ENCODE measurements around the gene NEDD8.
A peak's percentile ranks its signal among the peaks of the same experiment; 100 is the strongest.
"Not testable (repeated sequence)": the region's sequence is repeated elsewhere in the genome, so short reads cannot be mapped to it uniquely, and the experiment has no call there.

NEDD8 gene

GRCh38 chr14:24254630-24255392 lies 22.6 kb upstream of the NEDD8 start:
- H3K4me3 ChIP-seq (ENCODE audit: low read length): no peak overlapping the region
- peaks cover 8% of the 10 kb centered on the region for H3K4me1 ChIP-seq (ENCODE audit: control insufficient read depth, insufficient read depth, low read length)
- no peak overlapping the region for H3K9ac ChIP-seq (ENCODE audit: low read depth, low read length)
- H3K27me3 ChIP-seq (ENCODE audit: control insufficient read depth, insufficient read depth, low read length): no peaks in the 10 kb centered on the region
- H3K4me2 ChIP-seq (ENCODE audit: low read length): no peak overlapping the region
- no peaks in the 10 kb centered on the region for H3K36me3 ChIP-seq (ENCODE audit: insufficient read depth, low read length)
- H3K9me3 ChIP-seq (replicated peaks; ENCODE audit: low read length): no peaks in the 10 kb centered on the region

GRCh38 chr14:24253936-24254335 lies 21.8 kb upstream of the NEDD8 start:
- H3K36me3 ChIP-seq (ENCODE audit: insufficient read depth, low read length): no peaks in the 10 kb centered on the region
- H3K27me3 ChIP-seq (ENCODE audit: control insufficient read depth, insufficient read depth, low read length): no peaks in the 10 kb centered on the region
- no peaks in the 10 kb centered on the region for H3K9me3 ChIP-seq (replicated peaks; ENCODE audit: low read length)
- H3K4me3 ChIP-seq (ENCODE audit: low read length): no peak overlapping the region
- no peak overlapping the region for H3K9ac ChIP-seq (ENCODE audit: low read depth, low read length)
- peaks cover 1% of the 10 kb centered on the region for H3K4me1 ChIP-seq (ENCODE audit: control insufficient read depth, insufficient read depth, low read length)
- no peak overlapping the region for H3K4me2 ChIP-seq (ENCODE audit: low read length)

GRCh38 chr14:24252289-24253124 lies 20.3 kb upstream of the NEDD8 start:
- H3K36me3 ChIP-seq (ENCODE audit: insufficient read depth, low read length): no peaks in the 10 kb centered on the region
- no peaks in the 10 kb centered on the region for H3K27me3 ChIP-seq (ENCODE audit: control insufficient read depth, insufficient read depth, low read length)

GRCh38 chr14:24251880-24252288 lies 19.7 kb upstream of the NEDD8 start:
- Histone ChIP-seq H3K4me3 (ENCODE audit: low read length) (no peak overlapping the region), H3K9me3 (replicated peaks; ENCODE audit: low read length) (no peaks in the 10 kb centered on the region), H3K36me3 (ENCODE audit: insufficient read depth, low read length) (no peaks in the 10 kb centered on the region), H3K4me2 (ENCODE audit: low read length) (no peak overlapping the region), H3K27me3 (ENCODE audit: control insufficient read depth, insufficient read depth, low read length) (no peaks in the 10 kb centered on the region), H3K9ac (ENCODE audit: low read depth, low read length) (no peak overlapping the region), H3K4me1 (ENCODE audit: control insufficient read depth, insufficient read depth, low read length) (no peaks in the 10 kb centered on the region)

More at GRCh38 chr14:24252289-24253124, 20.3 kb upstream of the NEDD8 start:
- no peak overlapping the region for H3K4me2 ChIP-seq (ENCODE audit: low read length)
- no peak overlapping the region for H3K9ac ChIP-seq (ENCODE audit: low read depth, low read length)
- no peaks in the 10 kb centered on the region for H3K9me3 ChIP-seq (replicated peaks; ENCODE audit: low read length)
- H3K4me1 ChIP-seq (ENCODE audit: control insufficient read depth, insufficient read depth, low read length): no peaks in the 10 kb centered on the region
- H3K4me3 ChIP-seq (ENCODE audit: low read length): no peak overlapping the region

- H3K36me3 ChIP-seq (ENCODE audit: insufficient read depth, low read length): no peaks in the 10 kb centered on the region
- no peaks in the 10 kb centered on the region for H3K9me3 ChIP-seq (replicated peaks; ENCODE audit: low read length)
- no peak overlapping the region for H3K9ac ChIP-seq (ENCODE audit: low read depth, low read length)
- no peaks in the 10 kb centered on the region for H3K27me3 ChIP-seq (ENCODE audit: control insufficient read depth, insufficient read depth, low read length)
- no peaks in the 10 kb centered on the region for H3K4me1 ChIP-seq (ENCODE audit: control insufficient read depth, insufficient read depth, low read length)
- H3K4me2 ChIP-seq (ENCODE audit: low read length): no peak overlapping the region
- H3K4me3 ChIP-seq (ENCODE audit: low read length): no peak overlapping the region
Measured at GRCh38 chr14:24250354-24250753, 18.2 kb upstream of the NEDD8 start.

- H3K27me3 ChIP-seq (ENCODE audit: control insufficient read depth, insufficient read depth, low read length): no peaks in the 10 kb centered on the region
- no peak overlapping the region for H3K4me3 ChIP-seq (ENCODE audit: low read length)
- no peaks in the 10 kb centered on the region for H3K36me3 ChIP-seq (ENCODE audit: insufficient read depth, low read length)
- no peak overlapping the region for H3K4me2 ChIP-seq (ENCODE audit: low read length)
- H3K9ac ChIP-seq (ENCODE audit: low read depth, low read length): no peak overlapping the region
- no peaks in the 10 kb centered on the region for H3K4me1 ChIP-seq (ENCODE audit: control insufficient read depth, insufficient read depth, low read length)
- no peaks in the 10 kb centered on the region for H3K9me3 ChIP-seq (replicated peaks; ENCODE audit: low read length)
Measured at GRCh38 chr14:24249230-24250021, 17.3 kb upstream of the NEDD8 start.

- Histone ChIP-seq H3K4me3 (ENCODE audit: low read length) (no peak overlapping the region), H3K36me3 (ENCODE audit: insufficient read depth, low read length) (no peaks in the 10 kb centered on the region), H3K4me1 (ENCODE audit: control insufficient read depth, insufficient read depth, low read length) (peaks cover 8% of the 10 kb centered on the region), H3K27me3 (ENCODE audit: control insufficient read depth, insufficient read depth, low read length) (no peaks in the 10 kb centered on the region), H3K9ac (ENCODE audit: low read depth, low read length) (no peak overlapping the region), H3K4me2 (ENCODE audit: low read length) (no peak overlapping the region), H3K9me3 (replicated peaks; ENCODE audit: low read length) (no peaks in the 10 kb centered on the region)
Measured at GRCh38 chr14:24247422-24247821, 15.3 kb upstream of the NEDD8 start.

- Histone ChIP-seq H3K4me1 (ENCODE audit: control insufficient read depth, insufficient read depth, low read length) (peaks cover 8% of the 10 kb centered on the region), H3K9ac (ENCODE audit: low read depth, low read length) (no peak overlapping the region), H3K4me2 (ENCODE audit: low read length) (no peak overlapping the region), H3K9me3 (replicated peaks; ENCODE audit: low read length) (no peaks in the 10 kb centered on the region), H3K36me3 (ENCODE audit: insufficient read depth, low read length) (no peaks in the 10 kb centered on the region), H3K27me3 (ENCODE audit: control insufficient read depth, insufficient read depth, low read length) (no peaks in the 10 kb centered on the region), H3K4me3 (ENCODE audit: low read length) (no peak overlapping the region)
Measured at GRCh38 chr14:24246765-24247212, 14.6 kb upstream of the NEDD8 start.

- H3K27me3 ChIP-seq (ENCODE audit: control insufficient read depth, insufficient read depth, low read length); H3K36me3 ChIP-seq (ENCODE audit: insufficient read depth, low read length); H3K9me3 ChIP-seq (replicated peaks; ENCODE audit: low read length); H3K4me3 ChIP-seq (ENCODE audit: low read length); H3K4me2 ChIP-seq (ENCODE audit: low read length); H3K9ac ChIP-seq (ENCODE audit: low read depth, low read length): not testable (repeated sequence)
- H3K4me1 ChIP-seq (ENCODE audit: control insufficient read depth, insufficient read depth, low read length): peaks cover 20% of the 10 kb centered on the region
Measured at GRCh38 chr14:24245350-24245749, 13.2 kb upstream of the NEDD8 start.

GRCh38 chr14:24243336-24243836 lies 11.2 kb upstream of the NEDD8 start:
- Histone ChIP-seq H3K4me2 (ENCODE audit: low read length) (peak overlapping the region; percentile 91), H3K4me3 (ENCODE audit: low read length) (peak overlapping the region; percentile 81), H3K36me3 (ENCODE audit: insufficient read depth, low read length) (peaks cover 28% of the 10 kb centered on the region), H3K27me3 (ENCODE audit: control insufficient read depth, insufficient read depth, low read length) (no peaks in the 10 kb centered on the region), H3K9me3 (replicated peaks; ENCODE audit: low read length) (no peaks in the 10 kb centered on the region), H3K4me1 (ENCODE audit: control insufficient read depth, insufficient read depth, low read length) (peaks cover 37% of the 10 kb centered on the region), H3K9ac (ENCODE audit: low read depth, low read length) (peak overlapping the region; percentile 92)

- Histone ChIP-seq H3K36me3 (ENCODE audit: insufficient read depth, low read length) (peaks cover 42% of the 10 kb centered on the region), H3K9ac (ENCODE audit: low read depth, low read length) (peak overlapping the region; percentile 92), H3K4me1 (ENCODE audit: control insufficient read depth, insufficient read depth, low read length) (peaks cover 41% of the 10 kb centered on the region), H3K4me3 (ENCODE audit: low read length) (peak overlapping the region; percentile 81), H3K27me3 (ENCODE audit: control insufficient read depth, insufficient read depth, low read length) (no peaks in the 10 kb centered on the region), H3K4me2 (ENCODE audit: low read length) (peak overlapping the region; percentile 91), H3K9me3 (replicated peaks; ENCODE audit: low read length) (no peaks in the 10 kb centered on the region)
Measured at GRCh38 chr14:24241829-24242443, 9.8 kb upstream of the NEDD8 start.
